GM10847 (cell line): ENCODE data around the gene CRYBG1.

Source experiments
- POLR2A ChIP-seq: IDR thresholded peaks from 2 replicates; pipeline ENCODE4 v1.6.1; 2011; ENCODE audit not compliant: insufficient read length; ENCODE audit errors: extremely low read depth

CRYBG1 gene

DNA sequence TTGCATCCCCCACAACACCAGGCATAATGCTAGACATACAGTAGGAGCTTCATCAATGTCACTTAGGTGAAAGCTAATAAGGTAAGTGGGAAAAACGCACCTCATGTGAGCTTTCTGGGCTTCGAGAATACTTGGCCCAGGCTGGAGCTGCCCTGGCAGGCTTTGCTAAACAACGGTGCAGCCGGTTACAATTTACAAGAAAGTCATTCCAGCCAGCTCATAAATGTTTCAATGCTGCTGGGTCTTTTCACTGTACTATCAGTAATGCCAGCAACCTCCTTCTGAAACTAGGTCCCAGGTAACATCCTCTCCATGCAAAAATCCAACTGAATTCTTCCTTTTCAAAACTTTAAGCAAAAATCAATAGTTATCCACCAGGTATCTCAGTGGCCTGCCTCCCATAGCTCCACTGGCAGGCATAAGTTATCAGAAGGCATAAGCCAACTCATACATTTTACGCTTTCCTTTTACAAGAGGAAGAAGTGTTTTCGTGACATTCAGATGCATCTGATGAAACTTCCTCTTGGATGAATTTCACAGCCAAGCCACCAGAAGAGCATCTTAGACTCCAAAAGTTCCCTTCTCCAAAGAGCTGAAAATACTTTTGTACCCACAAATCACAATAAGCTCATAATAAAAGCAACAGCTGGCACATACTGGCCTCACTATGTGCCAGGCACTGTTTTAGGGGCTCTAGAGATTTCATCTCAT lies 212.5 kb downstream of the CRYBG1 start:
- TF ChIP-seq POLR2A: no peak

DNA sequence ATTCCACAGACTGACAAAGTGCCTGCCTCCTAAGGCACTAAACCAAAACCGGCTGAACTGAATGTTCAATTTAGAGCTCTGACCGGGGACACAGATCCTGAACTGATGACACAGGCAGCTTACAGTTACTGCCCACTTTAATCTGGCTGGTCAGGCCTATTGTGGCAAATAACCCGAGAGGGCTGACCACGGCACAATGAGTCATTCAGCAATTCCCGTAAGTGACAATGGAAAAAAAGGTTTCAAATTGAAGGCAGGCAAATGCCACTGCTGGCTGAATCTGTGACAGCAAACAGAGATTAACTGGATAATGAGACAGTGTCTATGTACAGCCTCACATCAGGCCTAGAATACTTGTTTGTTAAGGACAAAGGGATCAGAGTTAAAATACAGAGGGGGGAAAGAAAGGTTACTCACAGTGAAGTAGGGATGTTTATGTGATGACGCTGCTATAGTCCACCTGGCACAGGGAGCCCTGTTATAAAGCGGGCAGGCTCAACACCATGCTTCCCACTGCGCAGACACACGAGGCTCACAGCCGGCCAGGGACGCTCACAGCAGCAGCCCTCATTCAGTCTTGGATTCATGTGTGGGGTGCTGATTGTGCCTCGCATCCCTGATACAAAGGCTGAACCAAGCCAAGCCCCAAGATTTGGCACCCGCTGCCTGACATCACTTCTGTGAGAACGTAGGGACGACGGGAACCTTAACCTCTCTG lies 214.4 kb downstream of the CRYBG1 start:
- TF ChIP-seq POLR2A: no peak

DNA sequence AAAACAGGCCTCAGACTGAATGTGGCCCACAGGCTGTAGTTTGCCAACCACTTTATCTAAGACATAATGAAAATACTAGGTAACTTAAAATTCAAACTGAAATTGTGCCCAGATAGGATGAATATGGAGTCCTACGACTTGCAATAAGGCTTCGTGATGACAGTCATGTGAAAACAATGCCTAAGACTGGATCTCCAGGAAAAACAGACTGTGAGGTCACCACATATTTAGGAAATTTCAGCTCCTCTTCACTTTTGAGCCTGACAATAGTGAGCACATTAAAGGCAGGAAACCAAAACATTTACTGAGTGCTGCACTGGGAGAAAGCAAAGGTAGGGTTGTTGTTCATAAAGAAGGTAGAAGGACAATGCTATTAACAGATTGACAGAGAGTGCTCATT lies 218.8 kb downstream of the CRYBG1 start:
- no peak for TF ChIP-seq POLR2A

DNA sequence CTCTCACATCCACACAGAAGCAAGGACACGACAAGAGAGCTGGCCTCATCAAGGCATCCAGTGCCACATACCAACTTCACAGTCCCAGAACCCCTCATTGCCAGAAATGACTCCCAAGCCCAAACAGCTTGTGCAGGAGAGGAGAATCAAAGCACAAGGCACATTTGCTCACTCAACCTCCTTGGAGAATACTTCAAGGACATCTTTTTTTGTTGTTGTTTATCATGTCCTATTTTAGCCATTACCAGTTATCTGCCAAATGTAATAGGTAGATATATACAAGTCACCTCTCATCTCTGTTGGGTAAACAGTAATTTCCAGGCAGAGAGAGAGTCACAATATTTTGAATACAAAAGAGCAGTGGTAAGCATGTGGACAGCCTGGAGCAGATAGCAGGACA lies 221.0 kb downstream of the CRYBG1 start:
- no peak for TF ChIP-seq POLR2A

DNA sequence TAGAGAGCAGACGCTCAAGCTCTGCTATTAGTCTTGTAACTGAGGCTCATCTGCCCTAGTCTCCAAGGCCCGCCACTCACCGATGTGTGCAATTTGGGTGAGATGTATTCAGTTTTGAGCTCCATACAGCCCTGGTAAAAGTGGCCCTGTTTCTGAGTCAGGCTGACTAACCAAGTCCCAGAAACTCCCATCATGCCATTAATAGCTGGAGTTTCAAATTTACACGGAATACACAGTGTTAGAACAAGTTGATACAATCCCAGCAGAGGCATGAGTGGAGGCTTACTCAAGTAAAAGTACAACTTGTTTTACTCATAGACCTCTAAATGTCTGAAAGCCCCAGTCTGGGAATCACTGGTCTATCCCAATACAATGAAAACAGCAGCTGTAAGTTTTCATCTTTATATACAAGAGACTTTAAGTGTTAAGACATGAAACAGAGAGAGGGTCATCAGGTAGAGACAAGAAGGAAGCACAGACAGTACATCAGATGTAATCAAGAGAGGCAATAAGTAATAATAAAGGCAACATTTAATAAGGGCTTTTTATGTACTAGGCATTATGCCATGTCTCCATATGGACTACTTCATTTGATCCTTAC lies 226.4 kb downstream of the CRYBG1 start:
- no peak for TF ChIP-seq POLR2A

DNA sequence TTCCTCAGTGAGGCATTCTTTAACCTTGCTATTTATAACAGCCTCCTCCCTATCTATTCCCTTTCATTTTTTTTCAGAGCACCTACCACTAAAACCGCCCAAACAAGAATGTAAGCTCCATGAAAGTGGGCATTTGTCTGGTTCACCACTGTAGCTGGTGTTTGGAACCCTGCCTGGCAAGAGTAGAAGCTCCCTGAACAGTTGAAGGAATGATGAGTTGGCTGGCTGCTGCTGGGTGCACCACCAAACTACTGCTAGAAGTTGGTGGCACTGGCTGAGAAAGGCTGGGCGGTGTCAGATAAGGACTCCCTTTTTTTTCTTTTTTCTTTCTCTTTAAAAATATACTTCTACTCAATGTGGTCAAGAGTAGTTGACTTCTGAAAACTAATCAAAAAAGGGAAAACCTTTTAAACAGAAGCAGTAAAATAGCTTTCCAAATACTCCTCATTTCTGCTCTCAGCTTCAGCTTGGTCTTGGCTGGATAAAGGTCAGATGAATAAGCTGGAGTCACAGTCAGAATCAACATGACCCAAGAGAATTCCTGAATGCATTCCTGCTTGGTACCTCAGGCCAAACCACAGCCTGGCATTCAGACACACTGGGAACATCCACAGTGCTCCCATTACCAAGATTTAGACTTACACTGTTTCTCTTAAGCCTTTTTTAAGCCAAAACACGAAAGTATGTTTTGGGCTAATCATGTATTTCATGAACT lies 230.8 kb downstream of the CRYBG1 start:
- TF ChIP-seq POLR2A: no peak

DNA sequence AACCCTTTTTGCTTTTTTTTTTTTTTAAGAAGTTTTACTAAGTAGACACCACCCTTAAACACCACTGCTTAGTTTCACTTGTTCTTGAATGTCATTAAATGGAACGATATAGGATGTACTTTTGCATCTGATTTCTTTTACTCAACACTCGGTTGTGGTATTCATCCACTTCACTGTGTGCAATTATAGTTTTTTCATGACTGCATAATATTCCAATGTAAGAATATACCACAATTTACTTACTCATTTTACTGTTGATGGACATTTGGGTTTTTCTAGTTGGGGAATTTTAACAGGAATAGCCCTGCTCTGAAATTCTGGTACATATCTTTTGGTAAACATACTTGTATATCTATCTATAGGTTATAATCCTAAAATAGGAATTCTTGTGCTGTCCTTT lies 238.9 kb downstream of the CRYBG1 start:
- no peak for TF ChIP-seq POLR2A

DNA sequence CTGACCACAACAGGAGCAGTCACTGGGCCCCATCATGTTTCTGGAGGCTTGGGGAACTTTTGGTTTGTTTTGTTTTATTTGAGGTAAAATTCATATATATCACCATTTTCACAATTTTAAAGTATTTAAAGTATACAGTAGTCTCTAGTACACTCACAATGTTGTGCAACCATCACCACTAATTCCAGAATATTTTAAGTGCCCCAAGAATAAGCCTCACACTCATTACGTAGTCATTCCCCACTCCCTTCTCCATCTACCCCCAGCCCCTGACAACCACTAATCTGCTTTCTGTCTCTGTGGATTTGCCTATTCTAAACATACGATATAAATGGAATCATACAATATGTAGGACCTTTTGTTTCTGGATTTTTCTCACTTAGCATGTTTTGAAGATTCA lies 239.8 kb downstream of the CRYBG1 start:
- TF ChIP-seq POLR2A: no peak

DNA sequence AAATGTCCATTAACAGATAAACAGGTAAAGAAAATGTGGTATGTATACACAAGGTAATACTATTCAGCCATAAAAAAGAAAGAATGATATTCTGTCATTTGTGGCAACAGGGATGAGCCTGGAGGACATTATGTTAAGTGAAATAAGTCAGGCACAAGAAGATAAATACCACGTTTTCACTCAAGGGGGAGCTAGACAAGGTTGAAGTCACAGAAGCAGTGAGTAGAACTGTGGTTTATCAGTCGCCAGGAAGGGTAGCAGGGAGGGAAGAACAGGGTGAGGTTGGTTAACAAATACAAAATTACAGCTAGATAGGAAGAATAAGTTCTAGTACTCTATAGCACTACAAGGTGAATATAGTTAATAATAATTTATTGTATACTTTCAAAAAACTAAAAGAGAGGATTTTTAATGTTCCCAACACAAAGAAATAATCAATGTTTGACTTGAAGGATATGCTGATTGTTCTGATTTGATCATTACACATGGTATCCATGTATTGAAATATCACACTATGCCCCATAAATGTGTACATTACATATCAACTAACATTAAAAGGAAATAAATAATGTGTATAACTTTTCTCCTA lies 247.7 kb downstream of the CRYBG1 start:
- no peak for TF ChIP-seq POLR2A

DNA sequence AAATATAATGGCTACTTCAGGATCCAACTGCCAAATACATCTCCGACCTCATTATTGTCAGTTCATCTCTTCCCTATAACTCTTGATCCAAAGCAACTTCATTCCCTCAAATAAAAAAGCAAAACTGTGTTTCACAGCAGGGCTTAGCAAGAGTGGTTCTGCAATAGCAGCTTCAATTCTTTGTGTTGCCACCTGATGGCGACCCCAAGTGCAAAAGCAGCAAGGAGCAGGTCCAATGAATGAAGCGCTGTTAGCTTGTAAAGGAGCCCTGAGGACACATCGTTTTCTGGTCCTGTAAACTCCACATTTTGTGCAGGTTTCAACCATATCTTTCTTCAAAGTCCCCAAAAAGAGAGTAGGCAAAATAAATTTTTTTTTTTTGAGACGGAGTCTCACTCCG lies 249.2 kb downstream of the CRYBG1 start:
- TF ChIP-seq POLR2A: no peak

DNA sequence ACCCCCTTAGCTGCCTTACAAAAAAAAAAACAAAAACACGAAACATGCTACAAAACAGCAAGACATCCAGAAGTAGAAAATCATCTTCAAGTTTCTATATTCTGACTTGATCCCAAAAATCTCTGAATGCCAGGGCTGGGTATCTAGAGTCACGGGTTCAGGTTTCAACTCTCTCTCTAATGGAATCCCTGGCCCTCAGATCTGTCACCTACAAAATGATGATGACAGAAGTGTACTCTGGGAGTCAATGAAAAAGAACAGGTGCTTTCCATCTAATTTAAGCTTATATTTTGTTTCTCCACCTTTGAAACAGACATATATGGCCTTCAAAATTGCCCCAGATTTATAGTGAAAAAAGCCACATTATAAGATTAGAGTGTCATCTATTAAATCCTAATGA lies 250.5 kb downstream of the CRYBG1 start:
- no peak for TF ChIP-seq POLR2A

DNA sequence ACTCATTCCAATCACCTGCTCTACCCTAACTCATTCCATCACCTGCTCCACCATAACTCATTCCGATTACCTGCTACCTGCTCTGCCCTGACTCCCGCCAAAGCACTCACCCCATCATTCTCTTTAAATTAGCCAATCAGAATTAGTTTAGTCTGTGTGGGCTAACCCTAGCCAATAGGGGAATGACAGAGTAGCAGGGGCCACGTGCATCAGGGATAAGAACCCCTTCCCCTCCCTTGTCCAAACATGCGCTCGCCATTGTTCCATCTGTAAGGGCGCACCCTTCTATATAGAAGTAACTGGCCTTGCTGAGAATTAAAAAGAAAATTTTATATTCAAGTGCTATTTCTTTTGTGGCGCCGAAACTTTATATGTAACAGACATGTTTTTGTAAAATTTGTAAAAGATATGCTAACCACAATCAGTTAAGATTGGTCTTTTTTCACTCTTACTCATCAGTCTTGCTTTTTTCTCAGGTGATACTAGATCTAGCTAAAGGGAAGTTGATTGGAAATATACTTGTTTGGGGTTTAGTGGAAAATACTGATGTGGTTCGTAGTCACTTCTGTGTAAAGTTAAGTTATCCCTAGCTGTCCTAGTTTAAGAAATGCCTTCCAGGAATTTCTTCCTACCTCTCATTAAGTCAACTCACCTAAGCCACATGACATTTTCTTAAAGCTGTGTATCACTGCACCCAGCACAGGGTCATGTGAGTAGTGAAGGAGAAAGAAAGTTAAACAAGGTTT lies 252.3 kb downstream of the CRYBG1 start:
- TF ChIP-seq POLR2A: no peak

DNA sequence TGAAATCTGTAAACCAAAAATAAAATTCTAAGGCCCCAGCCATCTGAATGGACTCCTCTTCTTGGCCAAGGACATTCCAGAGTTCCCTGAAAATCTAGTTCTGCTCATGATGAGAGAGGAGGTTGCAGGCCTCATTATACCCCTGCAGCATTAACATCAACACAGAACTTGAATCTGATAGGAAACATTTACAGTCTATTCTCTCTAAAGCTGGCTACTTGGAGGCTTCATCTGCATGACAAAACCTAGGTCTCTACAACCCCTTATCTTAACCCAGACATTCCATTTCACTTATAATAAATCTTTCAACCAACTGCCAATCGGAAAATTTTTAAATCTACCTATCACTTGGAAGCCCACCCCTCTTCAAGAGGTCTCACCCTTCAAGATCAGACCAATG lies 253.1 kb downstream of the CRYBG1 start:
- no peak for TF ChIP-seq POLR2A

DNA sequence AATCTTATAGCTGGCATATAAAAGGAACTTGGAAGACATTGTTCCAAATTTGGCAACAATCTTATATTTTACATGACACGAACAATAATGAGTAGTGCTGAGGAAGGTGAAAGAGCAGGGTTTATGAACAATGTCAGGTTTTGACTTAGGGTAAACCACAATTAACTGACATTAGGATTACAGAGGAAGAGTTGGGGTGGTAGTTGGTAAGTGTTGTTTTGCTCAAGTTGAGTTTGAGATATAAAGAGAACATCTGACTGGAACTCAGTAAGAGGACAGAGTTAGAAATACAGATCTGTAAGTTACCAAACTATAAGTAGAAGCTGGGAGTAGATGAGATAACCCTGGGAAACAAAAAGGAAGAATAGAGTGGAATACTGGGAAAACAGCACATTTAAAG lies 253.6 kb downstream of the CRYBG1 start:
- no peak for TF ChIP-seq POLR2A
